Testis (tissue), 3 donors: ENCODE measurements around the gene NUAK1. TPM values are rescaled to one million over a fixed set of nuclear protein-coding genes. Genes with fewer than 3 reads are reported as not detected.

ENCODE experiments used
- DNase-seq: peaks from one replicate; pipeline ENCODE4 v3.0.0-alpha.2; 2019
- H3K27ac ChIP-seq, 2 donors: fragments of 200-600 bp; sonication (generic); one replicate each; pipeline ENCODE4 v1.5.1; 2019
- H3K27me3 ChIP-seq: fragments of 200-600 bp; sonication (generic); one replicate; pipeline ENCODE4 v1.5.1; 2019
- H3K36me3 ChIP-seq: fragments of 200-600 bp; sonication (generic); one replicate; pipeline ENCODE4 v1.5.1; 2017; ENCODE audit warnings: low read depth; ENCODE audit errors: missing control alignments
- H3K4me1 ChIP-seq: fragments of 200-600 bp; sonication (generic); one replicate; pipeline ENCODE4 v1.5.1; 2019
- H3K4me3 ChIP-seq, 2 donors: fragments of 200-600 bp; sonication (generic); one replicate each; pipeline ENCODE4 v1.5.1; 2017 to 2019
- H3K9me3 ChIP-seq: fragments of 200-600 bp; sonication (generic); one replicate; pipeline ENCODE4 v1.5.1; 2017
- CTCF ChIP-seq, 3 experiments: fragments of 450-650 bp in 2 of 3; fragments of 200-600 bp in 1 of 3; sonication (generic) in 1 of 3; IDR thresholded peaks; one replicate each; pipeline ENCODE4 v1.5.1; 2016 to 2019; ENCODE audit warnings: antibody characterized with exemption in 3 of 3, mild to moderate bottlenecking in 2 of 3, moderate library complexity in 1 of 3
- POLR2A ChIP-seq: fragments of 450-650 bp; IDR thresholded peaks from one replicate; pipeline ENCODE4 v1.6.1; 2017; ENCODE audit warnings: antibody characterized with exemption, mild to moderate bottlenecking, moderate library complexity
- WGBS, 2 donors: methylation state at CpG; one replicate each; pipeline ENCODE4 v1.1.5; 2018; 5-methylcytosine and 5-hydroxymethylcytosine counted together
- intact Hi-C: fragments of 100-400 bp; cut with DNase I; formaldehyde crosslinking; loops from one replicate; pipeline ENCODE4 v1.15.1; 2023; ENCODE audit warnings: low total_unique reads
- polyA plus RNA-seq: library from polyadenylated mRNA; stranded (reverse); fragments of 350-450 nt; fragmentation: Illumina TruSeq; extraction: RNeasy Lipid Tissue Mini Kit (QIAGEN cat#74804); gene quantifications from one replicate; pipeline ENCODE4 v1.2.3, GENCODE V29; 2014; ENCODE audit warnings: low read depth, low replicate concordance; ENCODE audit not compliant: insufficient read depth
- total RNA-seq, 2 donors: library from RNA; depleted of rRNA; stranded (reverse); fragments of >200 nt; gene quantifications; one replicate each; pipeline ENCODE4 v1.2.3, GENCODE V29; 2016

NUAK1 gene
- total and polyA plus RNA-seq, 3 donors from 2014 or later = 6.6 to 9.1 (median 8.2) TPM

GRCh38 chr12:106135075-106135474 lies 3.7 kb downstream of the NUAK1 start:
- no peaks in the 10 kb centered on the region for H3K27me3 ChIP-seq
- intact Hi-C loops = loop anchor here (5.0 kb wide), 1 partner anchor 713 kb away; no protein-coding TSS in a partner anchor
- no peak for DNase-seq
- TF ChIP-seq POLR2A (no peak), CTCF (IDR thresholded peaks at IDR 0.05) (no peak)
- no peaks in the 10 kb centered on the region for H3K9me3 ChIP-seq
- no peaks in the 10 kb centered on the region for H3K36me3 ChIP-seq
- 54 to 58% methylated on average over 6 of the region's 6 CpGs for WGBS, 2 donors
- H3K4me3 ChIP-seq = no peak overlapping the region
- no peaks in the 10 kb centered on the region for H3K4me1 ChIP-seq
- no peak overlapping the region for H3K27ac ChIP-seq

- WGBS, 2 donors = 64% methylated on average over 3 of the region's 3 CpGs
- intact Hi-C loops = no loop called here
- Histone ChIP-seq H3K9me3 (no peaks in the 10 kb centered on the region), H3K4me3 (no peak overlapping the region), H3K4me1 (no peaks in the 10 kb centered on the region), H3K36me3 (no peaks in the 10 kb centered on the region), H3K27ac (peak overlapping the region in 1 of 2 donors; percentile 11), H3K27me3 (no peaks in the 10 kb centered on the region)
- no peak for TF ChIP-seq POLR2A
- peak in 1 of 3 experiments; percentile 1 for TF ChIP-seq CTCF (IDR thresholded peaks at IDR 0.05)
- DNase-seq = no peak
Measured at GRCh38 chr12:106134294-106134949, 4.3 kb downstream of the NUAK1 start.

GRCh38 chr12:106133136-106134087 lies 5.3 kb downstream of the NUAK1 start:
- DNase-seq = no peak
- no peaks in the 10 kb centered on the region for H3K36me3 ChIP-seq
- WGBS, 2 donors = 77% methylated on average over 4 of the region's 4 CpGs
- H3K27ac ChIP-seq = no peak overlapping the region
- intact Hi-C loops = no loop called here
- no peaks in the 10 kb centered on the region for H3K4me1 ChIP-seq
- H3K27me3 ChIP-seq = no peaks in the 10 kb centered on the region
- TF ChIP-seq CTCF (IDR thresholded peaks at IDR 0.05) = no peak
- no peak for TF ChIP-seq POLR2A
- no peak overlapping the region for H3K4me3 ChIP-seq
- H3K9me3 ChIP-seq = no peaks in the 10 kb centered on the region

GRCh38 chr12:106132175-106133135 lies 6.3 kb downstream of the NUAK1 start:
- Histone ChIP-seq H3K9me3 (no peaks in the 10 kb centered on the region), H3K27me3 (no peaks in the 10 kb centered on the region), H3K36me3 (no peaks in the 10 kb centered on the region), H3K4me3 (no peak overlapping the region), H3K4me1 (no peaks in the 10 kb centered on the region), H3K27ac (no peak overlapping the region)
- 75 to 76% methylated on average over 7 of the region's 7 CpGs for WGBS, 2 donors
- DNase-seq = no peak
- TF ChIP-seq CTCF (IDR thresholded peaks at IDR 0.05) (no peak), POLR2A (no peak)
- intact Hi-C loops = no loop called here
